HEK293 (cell line): ENCODE measurements around the gene INTS2.

Experiments
- CTCF ChIA-PET: fragments of 350-600 bp; formaldehyde crosslinking; extraction: SDS; loops from one replicate; lab custom pipeline; 2021; ENCODE audit warnings: antibody characterized with exemption; lab: Yijun Ruan, JAX
- POLR2A ChIA-PET: fragments of 300-600 bp; formaldehyde crosslinking; extraction: SDS; loops from one replicate; lab custom pipeline; 2020; ENCODE audit warnings: antibody characterized with exemption, inconsistent platforms; lab: Yijun Ruan, JAX
- H3K27ac ChIP-seq: fragments of 200-500 bp; sonication (Bioruptor generic); 2 replicates; pipeline ENCODE4 v1.5.1; 2014; ENCODE audit warnings: low read depth, low read length, control low read depth, inconsistent platforms; ENCODE audit errors: extremely low read depth
- H3K36me3 ChIP-seq, 2 experiments: fragments of 200-500 bp in 1 of 2; sonication (Bioruptor generic) in 1 of 2; 1 replicate in 1 of 2; 2 replicates in 1 of 2; pipeline ENCODE4 v1.5.1; 2014 to 2017; ENCODE audit warnings: inconsistent platforms in 2 of 2, low read length in 2 of 2; ENCODE audit not compliant: control insufficient read depth in 2 of 2, insufficient read depth in 1 of 2
- H3K4me1 ChIP-seq: fragments of 200-500 bp; sonication (Bioruptor generic); 2 replicates; pipeline ENCODE4 v1.5.1; 2014; ENCODE audit warnings: mild to moderate bottlenecking, low read length, inconsistent platforms; ENCODE audit not compliant: control insufficient read depth, insufficient read depth
- H3K4me3 ChIP-seq: 2 replicates; pipeline ENCODE4 v1.5.1; 2011; ENCODE audit warnings: low read depth, mild to moderate bottlenecking, control low read depth, low read length, moderate library complexity
- H3K9me3 ChIP-seq: fragments of 200-500 bp; sonication (Bioruptor generic); 2 replicates; pipeline ENCODE4 v1.5.1; 2014; ENCODE audit warnings: low read depth, low read length, inconsistent platforms; ENCODE audit not compliant: control insufficient read depth, insufficient read depth
- BCL11B ChIP-seq: fragments of 450-650 bp; formaldehyde crosslinking; IDR thresholded peaks from 2 replicates; pipeline ENCODE4 v1.5.1; 2016; ENCODE audit warnings: low read depth, missing biosample characterization, missing genetic modification characterization
- GLIS1 ChIP-seq: fragments of 450-650 bp; formaldehyde crosslinking; IDR thresholded peaks from 2 replicates; pipeline ENCODE4 v1.5.1; 2016; ENCODE audit warnings: missing biosample characterization, missing genetic modification characterization
- IKZF3 ChIP-seq: fragments of 450-650 bp; IDR thresholded peaks from 2 replicates; pipeline ENCODE4 v1.5.0; 2018; ENCODE audit warnings: missing biosample characterization, mild to moderate bottlenecking, missing genetic modification characterization, moderate library complexity
- KLF8 ChIP-seq: fragments of 450-650 bp; formaldehyde crosslinking; IDR thresholded peaks from 2 replicates; pipeline ENCODE4 v1.5.1; 2016; ENCODE audit warnings: missing biosample characterization, missing genetic modification characterization
- MEIS1 ChIP-seq: sonication (generic); formaldehyde crosslinking; IDR thresholded peaks from 2 replicates; pipeline ENCODE4 v1.8.1; 2022; ENCODE audit warnings: missing genetic modification reagents, mild to moderate bottlenecking, borderline replicate concordance
- PRDM1 ChIP-seq: fragments of 450-650 bp; formaldehyde crosslinking; IDR thresholded peaks from 2 replicates; pipeline ENCODE4; 2016; ENCODE audit warnings: missing biosample characterization, missing genetic modification characterization
- ZBTB21 ChIP-seq: fragments of 450-650 bp; formaldehyde crosslinking; IDR thresholded peaks from 2 replicates; pipeline ENCODE4 v1.5.1; 2017; ENCODE audit warnings: missing biosample characterization, missing genetic modification characterization
- ZBTB8A ChIP-seq: fragments of 450-650 bp; formaldehyde crosslinking; IDR thresholded peaks from 2 replicates; pipeline ENCODE4 v1.5.1; 2016; ENCODE audit warnings: missing biosample characterization, missing genetic modification characterization
- ZNF133 ChIP-seq: fragments of 450-650 bp; formaldehyde crosslinking; IDR thresholded peaks from 2 replicates; pipeline ENCODE4 v1.5.1; 2016; ENCODE audit warnings: missing biosample characterization, missing genetic modification characterization
- ZNF155 ChIP-seq: fragments of 450-650 bp; formaldehyde crosslinking; IDR thresholded peaks from 2 replicates; pipeline ENCODE4 v1.5.1; 2016; ENCODE audit warnings: missing biosample characterization, missing genetic modification characterization
- ZNF211 ChIP-seq: fragments of 450-650 bp; formaldehyde crosslinking; IDR thresholded peaks from 2 replicates; pipeline ENCODE4 v1.5.1; 2016; ENCODE audit warnings: low read depth, missing biosample characterization, missing genetic modification characterization
- ZNF214 ChIP-seq: fragments of 450-650 bp; formaldehyde crosslinking; IDR thresholded peaks from 2 replicates; pipeline ENCODE4 v1.5.1; 2017; ENCODE audit warnings: missing biosample characterization, mild to moderate bottlenecking, missing genetic modification characterization, borderline replicate concordance
- ZNF626 ChIP-seq: fragments of 450-650 bp; sonication (Bioruptor Pico); formaldehyde crosslinking; IDR thresholded peaks from 2 replicates; pipeline ENCODE4 v1.5.1; 2018; ENCODE audit warnings: missing biosample characterization, missing genetic modification characterization, inconsistent platforms
- ZNF677 ChIP-seq: fragments of 450-650 bp; IDR thresholded peaks from 2 replicates; pipeline ENCODE4 v1.5.0; 2018; ENCODE audit warnings: missing biosample characterization, mild to moderate bottlenecking, missing genetic modification characterization, moderate library complexity
- TF ChIP-seq, protein P1 (sequence below): fragments of 450-650 bp; formaldehyde crosslinking; IDR thresholded peaks from 2 replicates; pipeline ENCODE4 v1.5.1; 2016; ENCODE audit warnings: missing biosample characterization, missing genetic modification characterization
- TF ChIP-seq, protein P2 (sequence below): fragments of 450-650 bp; formaldehyde crosslinking; IDR thresholded peaks from 2 replicates; pipeline ENCODE4 v1.5.1; 2016; ENCODE audit warnings: missing biosample characterization, missing genetic modification characterization, borderline replicate concordance
- TF ChIP-seq, protein P3 (sequence below): IDR thresholded peaks from 2 replicates; pipeline ENCODE4 v1.6.1; 2011; ENCODE audit warnings: mild to moderate bottlenecking, low read depth, low read length, borderline replicate concordance
- TF ChIP-seq, protein P4 (sequence below): fragments of 450-650 bp; formaldehyde crosslinking; IDR thresholded peaks from 2 replicates; pipeline ENCODE4 v1.5.1; 2016; ENCODE audit warnings: missing biosample characterization, missing genetic modification characterization
- TF ChIP-seq, protein P5 (sequence below): fragments of 450-650 bp; formaldehyde crosslinking; IDR thresholded peaks from 2 replicates; pipeline ENCODE4; 2016; ENCODE audit warnings: missing biosample characterization, missing genetic modification characterization
- TF ChIP-seq, protein P6 (sequence below): fragments of 450-650 bp; formaldehyde crosslinking; conservative IDR thresholded peaks from 2 replicates; pipeline ENCODE4 v1.5.1; 2016; ENCODE audit warnings: low read depth, missing biosample characterization, missing genetic modification characterization

Gene INTS2

DNA sequence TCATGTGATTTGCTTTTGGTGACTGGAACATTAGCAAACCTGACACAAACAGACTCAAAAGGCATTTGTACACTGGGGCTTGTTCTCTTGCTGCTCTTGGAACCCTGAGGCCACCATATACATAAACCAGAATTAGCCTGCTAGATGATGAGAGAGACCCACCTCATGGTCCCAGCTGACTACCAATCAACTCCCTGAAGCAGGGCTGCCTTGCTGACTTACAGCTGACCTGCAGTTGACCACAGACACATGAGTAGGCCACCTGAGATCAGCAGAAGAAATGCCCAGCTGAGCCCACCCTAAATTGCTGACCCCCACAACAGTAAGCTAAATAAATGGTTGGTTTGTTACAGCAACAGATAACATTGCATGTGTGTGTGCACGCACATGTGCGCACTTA lies 93.2 kb downstream of the INTS2 start:
- ChIA-PET POLR2A (no interaction called here), CTCF (interaction anchor here (0.5 to 1.6 kb wide), 4 partner anchors 28 to 416 kb away, joined by 3 to 9 read pairs (median 3); no protein-coding TSS in a partner anchor)
- Histone ChIP-seq H3K36me3 (peaks cover 23 to 28% of the 10 kb centered on the region in 2 experiments), H3K4me1 (no peaks in the 10 kb centered on the region), H3K4me3 (no peak overlapping the region), H3K9me3 (no peaks in the 10 kb centered on the region), H3K27ac (no peak overlapping the region)
- TF ChIP-seq ZBTB8A, result no peak
- TF ChIP-seq, protein P1, sequence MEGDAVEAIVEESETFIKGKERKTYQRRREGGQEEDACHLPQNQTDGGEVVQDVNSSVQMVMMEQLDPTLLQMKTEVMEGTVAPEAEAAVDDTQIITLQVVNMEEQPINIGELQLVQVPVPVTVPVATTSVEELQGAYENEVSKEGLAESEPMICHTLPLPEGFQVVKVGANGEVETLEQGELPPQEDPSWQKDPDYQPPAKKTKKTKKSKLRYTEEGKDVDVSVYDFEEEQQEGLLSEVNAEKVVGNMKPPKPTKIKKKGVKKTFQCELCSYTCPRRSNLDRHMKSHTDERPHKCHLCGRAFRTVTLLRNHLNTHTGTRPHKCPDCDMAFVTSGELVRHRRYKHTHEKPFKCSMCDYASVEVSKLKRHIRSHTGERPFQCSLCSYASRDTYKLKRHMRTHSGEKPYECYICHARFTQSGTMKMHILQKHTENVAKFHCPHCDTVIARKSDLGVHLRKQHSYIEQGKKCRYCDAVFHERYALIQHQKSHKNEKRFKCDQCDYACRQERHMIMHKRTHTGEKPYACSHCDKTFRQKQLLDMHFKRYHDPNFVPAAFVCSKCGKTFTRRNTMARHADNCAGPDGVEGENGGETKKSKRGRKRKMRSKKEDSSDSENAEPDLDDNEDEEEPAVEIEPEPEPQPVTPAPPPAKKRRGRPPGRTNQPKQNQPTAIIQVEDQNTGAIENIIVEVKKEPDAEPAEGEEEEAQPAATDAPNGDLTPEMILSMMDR (tag by site-specific recombination), result no peak
- no peak for TF ChIP-seq ZNF155
- TF ChIP-seq ZNF133 (tag by site-specific recombination), result no peak
- no peak for TF ChIP-seq ZNF677 (tag by site-specific recombination)
- no peak for TF ChIP-seq GLIS1 (tag by site-specific recombination)
- TF ChIP-seq, protein P2, sequence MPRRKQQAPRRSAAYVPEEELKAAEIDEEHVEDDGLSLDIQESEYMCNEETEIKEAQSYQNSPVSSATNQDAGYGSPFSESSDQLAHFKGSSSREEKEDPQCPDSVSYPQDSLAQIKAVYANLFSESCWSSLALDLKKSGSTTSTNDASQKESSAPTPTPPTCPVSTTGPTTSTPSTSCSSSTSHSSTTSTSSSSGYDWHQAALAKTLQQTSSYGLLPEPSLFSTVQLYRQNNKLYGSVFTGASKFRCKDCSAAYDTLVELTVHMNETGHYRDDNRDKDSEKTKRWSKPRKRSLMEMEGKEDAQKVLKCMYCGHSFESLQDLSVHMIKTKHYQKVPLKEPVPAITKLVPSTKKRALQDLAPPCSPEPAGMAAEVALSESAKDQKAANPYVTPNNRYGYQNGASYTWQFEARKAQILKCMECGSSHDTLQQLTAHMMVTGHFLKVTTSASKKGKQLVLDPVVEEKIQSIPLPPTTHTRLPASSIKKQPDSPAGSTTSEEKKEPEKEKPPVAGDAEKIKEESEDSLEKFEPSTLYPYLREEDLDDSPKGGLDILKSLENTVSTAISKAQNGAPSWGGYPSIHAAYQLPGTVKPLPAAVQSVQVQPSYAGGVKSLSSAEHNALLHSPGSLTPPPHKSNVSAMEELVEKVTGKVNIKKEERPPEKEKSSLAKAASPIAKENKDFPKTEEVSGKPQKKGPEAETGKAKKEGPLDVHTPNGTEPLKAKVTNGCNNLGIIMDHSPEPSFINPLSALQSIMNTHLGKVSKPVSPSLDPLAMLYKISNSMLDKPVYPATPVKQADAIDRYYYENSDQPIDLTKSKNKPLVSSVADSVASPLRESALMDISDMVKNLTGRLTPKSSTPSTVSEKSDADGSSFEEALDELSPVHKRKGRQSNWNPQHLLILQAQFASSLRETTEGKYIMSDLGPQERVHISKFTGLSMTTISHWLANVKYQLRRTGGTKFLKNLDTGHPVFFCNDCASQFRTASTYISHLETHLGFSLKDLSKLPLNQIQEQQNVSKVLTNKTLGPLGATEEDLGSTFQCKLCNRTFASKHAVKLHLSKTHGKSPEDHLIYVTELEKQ (tag by site-specific recombination), result no peak
- TF ChIP-seq ZNF626 (tag by site-specific recombination), result no peak
- TF ChIP-seq, protein P3, sequence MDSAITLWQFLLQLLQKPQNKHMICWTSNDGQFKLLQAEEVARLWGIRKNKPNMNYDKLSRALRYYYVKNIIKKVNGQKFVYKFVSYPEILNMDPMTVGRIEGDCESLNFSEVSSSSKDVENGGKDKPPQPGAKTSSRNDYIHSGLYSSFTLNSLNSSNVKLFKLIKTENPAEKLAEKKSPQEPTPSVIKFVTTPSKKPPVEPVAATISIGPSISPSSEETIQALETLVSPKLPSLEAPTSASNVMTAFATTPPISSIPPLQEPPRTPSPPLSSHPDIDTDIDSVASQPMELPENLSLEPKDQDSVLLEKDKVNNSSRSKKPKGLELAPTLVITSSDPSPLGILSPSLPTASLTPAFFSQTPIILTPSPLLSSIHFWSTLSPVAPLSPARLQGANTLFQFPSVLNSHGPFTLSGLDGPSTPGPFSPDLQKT, result no peak
- no peak for TF ChIP-seq ZBTB21
- TF ChIP-seq ZNF214 (tag by site-specific recombination), result no peak
- TF ChIP-seq, protein P4, sequence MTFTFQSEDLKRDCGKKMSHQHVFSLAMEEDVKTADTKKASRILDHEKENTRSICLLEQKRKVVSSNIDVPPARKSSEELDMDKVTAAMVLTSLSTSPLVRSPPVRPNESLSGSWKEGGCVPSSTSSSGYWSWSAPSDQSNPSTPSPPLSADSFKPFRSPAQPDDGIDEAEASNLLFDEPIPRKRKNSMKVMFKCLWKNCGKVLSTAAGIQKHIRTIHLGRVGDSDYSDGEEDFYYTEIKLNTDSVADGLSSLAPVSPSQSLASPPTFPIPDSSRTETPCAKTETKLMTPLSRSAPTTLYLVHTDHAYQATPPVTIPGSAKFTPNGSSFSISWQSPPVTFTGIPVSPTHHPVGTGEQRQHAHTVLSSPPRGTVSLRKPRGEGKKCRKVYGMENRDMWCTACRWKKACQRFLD, result no peak
- no peak for TF ChIP-seq MEIS1 (CRISPR knock-in tag)
- TF ChIP-seq KLF8 (tag by site-specific recombination), result no peak
- TF ChIP-seq ZNF211, result no peak
- TF ChIP-seq IKZF3 (tag by site-specific recombination), result no peak
- TF ChIP-seq PRDM1 (tag by site-specific recombination), result no peak
- TF ChIP-seq, protein P5, sequence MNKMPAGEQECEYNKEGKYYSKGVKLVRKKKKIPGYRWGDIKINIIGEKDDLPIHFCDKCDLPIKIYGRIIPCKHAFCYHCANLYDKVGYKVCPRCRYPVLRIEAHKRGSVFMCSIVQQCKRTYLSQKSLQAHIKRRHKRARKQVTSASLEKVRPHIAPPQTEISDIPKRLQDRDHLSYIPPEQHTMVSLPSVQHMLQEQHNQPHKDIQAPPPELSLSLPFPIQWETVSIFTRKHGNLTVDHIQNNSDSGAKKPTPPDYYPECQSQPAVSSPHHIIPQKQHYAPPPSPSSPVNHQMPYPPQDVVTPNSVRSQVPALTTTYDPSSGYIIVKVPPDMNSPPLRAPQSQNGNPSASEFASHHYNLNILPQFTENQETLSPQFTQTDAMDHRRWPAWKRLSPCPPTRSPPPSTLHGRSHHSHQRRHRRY (tag by site-specific recombination), result no peak
- no peak for TF ChIP-seq BCL11B (tag by site-specific recombination)
- TF ChIP-seq, protein P6, sequence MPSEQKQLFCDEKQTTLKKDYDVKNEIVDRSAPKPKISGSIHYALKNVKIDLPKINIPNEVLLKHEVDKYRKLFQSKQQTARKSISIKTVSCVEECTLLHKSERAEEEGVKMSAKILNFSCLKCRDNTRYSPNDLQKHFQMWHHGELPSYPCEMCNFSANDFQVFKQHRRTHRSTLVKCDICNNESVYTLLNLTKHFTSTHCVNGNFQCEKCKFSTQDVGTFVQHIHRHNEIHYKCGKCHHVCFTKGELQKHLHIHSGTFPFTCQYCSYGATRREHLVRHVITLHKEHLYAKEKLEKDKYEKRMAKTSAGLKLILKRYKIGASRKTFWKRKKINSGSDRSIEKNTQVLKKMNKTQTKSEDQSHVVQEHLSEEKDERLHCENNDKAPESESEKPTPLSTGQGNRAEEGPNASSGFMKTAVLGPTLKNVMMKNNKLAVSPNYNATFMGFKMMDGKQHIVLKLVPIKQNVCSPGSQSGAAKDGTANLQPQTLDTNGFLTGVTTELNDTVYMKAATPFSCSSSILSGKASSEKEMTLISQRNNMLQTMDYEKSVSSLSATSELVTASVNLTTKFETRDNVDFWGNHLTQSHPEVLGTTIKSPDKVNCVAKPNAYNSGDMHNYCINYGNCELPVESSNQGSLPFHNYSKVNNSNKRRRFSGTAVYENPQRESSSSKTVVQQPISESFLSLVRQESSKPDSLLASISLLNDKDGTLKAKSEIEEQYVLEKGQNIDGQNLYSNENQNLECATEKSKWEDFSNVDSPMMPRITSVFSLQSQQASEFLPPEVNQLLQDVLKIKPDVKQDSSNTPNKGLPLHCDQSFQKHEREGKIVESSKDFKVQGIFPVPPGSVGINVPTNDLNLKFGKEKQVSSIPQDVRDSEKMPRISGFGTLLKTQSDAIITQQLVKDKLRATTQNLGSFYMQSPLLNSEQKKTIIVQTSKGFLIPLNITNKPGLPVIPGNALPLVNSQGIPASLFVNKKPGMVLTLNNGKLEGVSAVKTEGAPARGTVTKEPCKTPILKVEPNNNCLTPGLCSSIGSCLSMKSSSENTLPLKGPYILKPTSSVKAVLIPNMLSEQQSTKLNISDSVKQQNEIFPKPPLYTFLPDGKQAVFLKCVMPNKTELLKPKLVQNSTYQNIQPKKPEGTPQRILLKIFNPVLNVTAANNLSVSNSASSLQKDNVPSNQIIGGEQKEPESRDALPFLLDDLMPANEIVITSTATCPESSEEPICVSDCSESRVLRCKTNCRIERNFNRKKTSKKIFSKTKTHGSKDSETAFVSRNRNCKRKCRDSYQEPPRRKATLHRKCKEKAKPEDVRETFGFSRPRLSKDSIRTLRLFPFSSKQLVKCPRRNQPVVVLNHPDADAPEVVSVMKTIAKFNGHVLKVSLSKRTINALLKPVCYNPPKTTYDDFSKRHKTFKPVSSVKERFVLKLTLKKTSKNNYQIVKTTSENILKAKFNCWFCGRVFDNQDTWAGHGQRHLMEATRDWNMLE, result no peak
